ENCODE measurements around the gene FBXO24. TPM values are rescaled to one million over a fixed set of nuclear protein-coding genes. Genes with fewer than 3 reads are reported as not detected.

The FBXO24 gene
- total and polyA plus RNA-seq, 2 of the 8 experiments (the other 6 are each of a cell fraction or from before 2014, with no cell fraction given): 0.35 to 0.57 TPM

DNA sequence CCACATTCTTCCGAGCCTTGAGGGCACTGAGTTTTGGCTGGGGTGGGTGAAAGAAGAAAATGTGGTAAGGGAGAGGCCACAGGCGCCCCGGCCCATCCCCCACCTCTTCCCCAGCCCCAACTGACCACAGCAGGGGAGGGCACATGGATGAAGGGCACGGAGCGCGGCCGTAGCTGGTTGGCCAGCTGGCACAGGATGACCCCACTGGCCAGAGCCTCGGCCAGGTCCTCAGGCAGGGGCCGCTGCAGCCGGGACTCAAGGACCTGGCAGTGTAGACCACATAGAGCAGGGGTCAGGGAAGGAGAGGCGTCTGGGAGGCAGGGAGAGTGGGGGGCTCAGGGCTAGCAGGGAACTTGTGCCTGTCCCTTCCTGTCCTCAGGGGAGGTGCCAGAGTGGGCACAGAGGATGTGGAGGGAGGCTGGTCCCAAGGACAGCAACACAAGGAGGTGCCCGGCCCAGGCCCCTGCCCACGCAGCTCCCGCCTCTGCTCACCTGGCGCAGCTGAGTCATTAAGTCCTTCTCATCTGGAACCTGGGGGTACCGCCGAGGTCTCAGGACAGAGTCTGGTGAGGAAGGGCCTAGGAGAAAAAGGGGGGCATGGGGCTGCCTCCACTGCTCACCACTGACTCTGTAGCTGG, 10.3 kb upstream of the FBXO24 start (continued):
- no peak for TF ChIP-seq KDM1A (IDR thresholded peaks at IDR 0.05; ENCODE audit: borderline replicate concordance, low read length)
- TF ChIP-seq ASH2L (IDR thresholded peaks at IDR 0.05; ENCODE audit: low read length): no peak
- TF ChIP-seq SIN3A (conservative IDR thresholded peaks at IDR 0.05 in 1 of 2, IDR thresholded peaks at IDR 0.05 in 1 of 2; ENCODE audit: low read depth in 1 of 2, low read length in 2 of 2): no peak
- no peak for TF ChIP-seq SIX5 (IDR thresholded peaks at IDR 0.05; ENCODE audit: low read depth, low read length)
- TF ChIP-seq CHD1 (IDR thresholded peaks at IDR 0.05; ENCODE audit: low read depth, low read length): no peak
- no peak for TF ChIP-seq JUN (IDR thresholded peaks at IDR 0.05; ENCODE audit: low read depth, low read length)
- no peak for TF ChIP-seq CHD7 (IDR thresholded peaks at IDR 0.05; ENCODE audit: insufficient replicate concordance, low read length)
- TF ChIP-seq EZH2 (IDR thresholded peaks at IDR 0.05; ENCODE audit: low read depth, low read length, severe bottlenecking): no peak

Measured in H1 (cell line).